SKM-1 (cell line): ENCODE data around the gene LPGAT1.
A peak's percentile ranks its signal among the peaks of the same experiment; 100 is the strongest.
"Not testable (repeated sequence)": the region's sequence is repeated elsewhere in the genome, so short reads cannot be mapped to it uniquely, and the experiment has no call there.

Experiments used
- DNase-seq: peaks from one replicate; lab custom pipeline; 2025; ENCODE audit not compliant: unreplicated experiment; lab: John Stamatoyannopoulos, UW

Gene LPGAT1

GRCh38 chr1:211705467-211706091, 125.0 kb downstream of the LPGAT1 start:
- DNase-seq = no peak

GRCh38 chr1:211704543-211704942, 126.0 kb downstream of the LPGAT1 start:
- DNase-seq = no peak

- DNase-seq = no peak
Observed at GRCh38 chr1:211703812-211704537, 126.6 kb downstream of the LPGAT1 start.

GRCh38 chr1:211701733-211702132, 128.8 kb downstream of the LPGAT1 start:
- DNase-seq = no peak

GRCh38 chr1:211699059-211699458, 131.5 kb downstream of the LPGAT1 start:
- no peak for DNase-seq

GRCh38 chr1:211698161-211699026, 132.2 kb downstream of the LPGAT1 start:
- peak; percentile 57 for DNase-seq

- DNase-seq = no peak
Observed at GRCh38 chr1:211697356-211697755, 133.2 kb downstream of the LPGAT1 start.

GRCh38 chr1:211695135-211695816, 135.3 kb downstream of the LPGAT1 start:
- peak; percentile 63 for DNase-seq

- DNase-seq = not testable (repeated sequence)
Observed at GRCh38 chr1:211693911-211694310, 136.7 kb downstream of the LPGAT1 start.
